AG10803 (cell line): ENCODE results near the gene EPB41L1.

Experiments
- DNase-seq: peaks from one replicate; pipeline ENCODE4 v3.0.0; 2010; ENCODE audit warnings: low read depth
- H3K4me3 ChIP-seq: 2 replicates; pipeline ENCODE4 v1.5.1; 2011; ENCODE audit warnings: mild to moderate bottlenecking, low read length, control low read depth
- TF ChIP-seq, protein P1 (sequence below): conservative IDR thresholded peaks from 2 replicates; pipeline ENCODE4 v1.5.1; 2011; ENCODE audit warnings: mild to moderate bottlenecking, low read length, control low read depth, inconsistent platforms

EPB41L1 gene

GRCh38 chr20:36153736-36154699 is 522 bp upstream of the EPB41L1 start:
- DNase-seq, result peak; percentile 64
- H3K4me3 ChIP-seq, result peak overlapping the region; percentile 59
- TF ChIP-seq, protein P1, sequence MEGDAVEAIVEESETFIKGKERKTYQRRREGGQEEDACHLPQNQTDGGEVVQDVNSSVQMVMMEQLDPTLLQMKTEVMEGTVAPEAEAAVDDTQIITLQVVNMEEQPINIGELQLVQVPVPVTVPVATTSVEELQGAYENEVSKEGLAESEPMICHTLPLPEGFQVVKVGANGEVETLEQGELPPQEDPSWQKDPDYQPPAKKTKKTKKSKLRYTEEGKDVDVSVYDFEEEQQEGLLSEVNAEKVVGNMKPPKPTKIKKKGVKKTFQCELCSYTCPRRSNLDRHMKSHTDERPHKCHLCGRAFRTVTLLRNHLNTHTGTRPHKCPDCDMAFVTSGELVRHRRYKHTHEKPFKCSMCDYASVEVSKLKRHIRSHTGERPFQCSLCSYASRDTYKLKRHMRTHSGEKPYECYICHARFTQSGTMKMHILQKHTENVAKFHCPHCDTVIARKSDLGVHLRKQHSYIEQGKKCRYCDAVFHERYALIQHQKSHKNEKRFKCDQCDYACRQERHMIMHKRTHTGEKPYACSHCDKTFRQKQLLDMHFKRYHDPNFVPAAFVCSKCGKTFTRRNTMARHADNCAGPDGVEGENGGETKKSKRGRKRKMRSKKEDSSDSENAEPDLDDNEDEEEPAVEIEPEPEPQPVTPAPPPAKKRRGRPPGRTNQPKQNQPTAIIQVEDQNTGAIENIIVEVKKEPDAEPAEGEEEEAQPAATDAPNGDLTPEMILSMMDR, result no peak

GRCh38 chr20:36155629-36155971 is 1.1 kb downstream of the EPB41L1 start:
- no peak for DNase-seq
- TF ChIP-seq, protein P1, result no peak
- peak overlapping the region; percentile 83 for H3K4me3 ChIP-seq

GRCh38 chr20:36155991-36156390 is 1.5 kb downstream of the EPB41L1 start:
- TF ChIP-seq, protein P1, result no peak
- no peak for DNase-seq
- no peak overlapping the region for H3K4me3 ChIP-seq

DNA sequence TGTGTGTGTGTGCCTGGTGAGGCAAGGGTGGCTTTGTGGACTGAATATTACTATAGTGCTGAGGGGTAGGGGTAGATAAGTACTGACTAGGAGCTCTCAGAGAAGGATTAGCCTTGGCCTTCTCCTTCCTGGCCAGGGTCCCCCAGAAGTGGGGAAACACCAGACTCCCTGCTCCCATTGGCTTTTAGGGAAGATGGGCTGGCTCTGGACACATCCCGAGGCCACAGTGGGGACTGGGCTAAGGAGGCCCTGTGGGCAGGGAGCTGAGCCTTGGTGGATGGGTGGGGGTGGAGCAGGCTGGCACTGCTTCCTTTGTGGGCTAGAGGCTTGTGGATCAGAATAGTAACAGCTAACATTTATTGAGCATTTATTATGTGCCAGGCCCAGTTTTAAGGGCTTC is 3.1 kb downstream of the EPB41L1 start:
- H3K4me3 ChIP-seq, result no peak overlapping the region
- TF ChIP-seq, protein P1, result no peak; the same call in 1 of the 2 replicates
- DNase-seq, result no peak

GRCh38 chr20:36158160-36158741 is 3.7 kb downstream of the EPB41L1 start:
- DNase-seq, result no peak
- no peak overlapping the region for H3K4me3 ChIP-seq
- TF ChIP-seq, protein P1, result no peak

- TF ChIP-seq, protein P1, result no peak
- DNase-seq, result no peak
- H3K4me3 ChIP-seq, result no peak overlapping the region
These were observed 5.3 kb downstream of the EPB41L1 start for GRCh38 chr20:36159833-36160232.
